Spleen (tissue), 13 donors: ENCODE results near the gene PTGIR. TPM values are rescaled to one million over a fixed set of nuclear protein-coding genes. Genes with fewer than 3 reads are reported as not detected.

Experiments
- DNase-seq: peaks from one replicate; pipeline ENCODE4 v3.0.0-alpha.2; 2020
- H3K27ac ChIP-seq, 8 donors: fragments of 200-600 bp; sonication (generic) in 7 of 8; 1 replicate in 4 of 8; 2 replicates in 4 of 8; pipeline versions ENCODE4 v1.5.0 to v1.8.0; 2016 to 2021; ENCODE audit warnings: inconsistent platforms in 4 of 8, mild to moderate bottlenecking in 4 of 8, moderate library complexity in 1 of 8
- H3K27me3 ChIP-seq, 7 donors: fragments of 200-600 bp; sonication (generic) in 6 of 7; replicated peaks in 1 of 7; 1 replicate in 4 of 7; 2 replicates in 3 of 7; pipeline versions ENCODE4 v1.5.0 to v1.8.0; 2016 to 2021; ENCODE audit warnings: inconsistent platforms in 3 of 7, mild to moderate bottlenecking in 1 of 7
- H3K36me3 ChIP-seq, 6 donors: fragments of 200-600 bp; sonication (generic) in 5 of 6; 1 replicate in 4 of 6; 2 replicates in 2 of 6; pipeline versions ENCODE4 v1.5.0 to v1.8.0; 2016 to 2021; ENCODE audit warnings: inconsistent platforms in 2 of 6
- H3K4me1 ChIP-seq, 6 donors: fragments of 200-600 bp; sonication (generic) in 5 of 6; 1 replicate in 3 of 6; 2 replicates in 3 of 6; pipeline versions ENCODE4 v1.5.0 to v1.8.0; 2016 to 2021; ENCODE audit warnings: inconsistent platforms in 3 of 6
- H3K4me3 ChIP-seq, 8 donors: fragments of 200-600 bp; sonication (generic) in 7 of 8; 1 replicate in 4 of 8; 2 replicates in 4 of 8; pipeline versions ENCODE4 v1.5.0 to v1.8.0; 2016 to 2021; ENCODE audit warnings: inconsistent platforms in 4 of 8, mild to moderate bottlenecking in 4 of 8, moderate library complexity in 2 of 8
- H3K9me3 ChIP-seq, 8 donors: fragments of 200-600 bp; sonication (generic) in 7 of 8; 1 replicate in 4 of 8; 2 replicates in 4 of 8; pipeline versions ENCODE4 v1.5.0 to v1.8.0; 2016 to 2021; ENCODE audit warnings: inconsistent platforms in 4 of 8
- POLR2A ChIP-seq, 3 donors: fragments of 450-650 bp; IDR thresholded peaks; one replicate each; pipeline ENCODE4 v1.5.1; 2017; ENCODE audit warnings: antibody characterized with exemption in 3 of 3, mild to moderate bottlenecking in 1 of 3
- POLR2AphosphoS5 ChIP-seq, 3 donors: sonication (generic); formaldehyde crosslinking; IDR thresholded peaks; one replicate each; pipeline ENCODE4 v1.5.1; 2017; ENCODE audit warnings: antibody characterized with exemption in 3 of 3
- WGBS, 5 donors: extraction: QIAGEN DNeasy Blood & Tissue Kit in 3 of 5; methylation state at CpG; one replicate each; pipeline versions ENCODE4 v1.1.5 to v1.1.7; 2013 to 2018; 5-methylcytosine and 5-hydroxymethylcytosine counted together
- intact Hi-C: fragments of 100-400 bp; cut with DNase I; formaldehyde crosslinking; loops from one replicate; pipeline ENCODE4 v1.15.0; 2023; ENCODE audit warnings: low total_unique reads
- long read RNA-seq, 2 donors: transcript quantifications; one replicate each; lab custom pipeline, GENCODE V29; 2026
- polyA plus RNA-seq, 3 donors: library from polyadenylated mRNA; stranded (reverse); fragments of 200-250 nt; gene quantifications; one replicate each; pipeline ENCODE4 v1.2.1, GENCODE V29; 2013
- total RNA-seq, 7 donors: library from RNA; depleted of rRNA in 3 of 7; stranded (reverse); fragments of >200 nt in 3 of 7; fragmentation: NEBNext Ultra II Directional in 4 of 7; extraction: Animal tissue kit (Norgen Biotek cat#: 25700) in 4 of 7; gene quantifications; one replicate each; pipeline versions ENCODE4 v1.1.0 to v1.2.1, GENCODE V29; 2016 to 2021
- TF ChIP-seq, protein P1 (sequence below), 11 experiments: fragments of 200-600 bp in 7 of 11; fragments of 450-650 bp in 4 of 11; sonication (generic) in 4 of 11; IDR thresholded peaks in 8 of 11; conservative IDR thresholded peaks in 3 of 11; 1 replicate in 7 of 11; 2 replicates in 4 of 11; pipeline versions ENCODE4 v1.4.0 to v1.8.0; 2016 to 2021; ENCODE audit warnings: antibody characterized with exemption in 11 of 11, inconsistent platforms in 4 of 11, mild to moderate bottlenecking in 1 of 11
- donor health status: healthy with polysubstance abuse.
- donor health status: DM: no; HTN: no; CAD: no; lungs with moderate emphysema.
- donor health status: DM: no; HTN: no; CAD: no.
- donor health status: Bipolar disorder and iron deficiency.
- donor health status: healthy.
- donor health status: DM: no; HTN: no; CAD: no.
- donor health status: DM: yes; HTN: yes; CAD: no.

PTGIR gene, protein sequence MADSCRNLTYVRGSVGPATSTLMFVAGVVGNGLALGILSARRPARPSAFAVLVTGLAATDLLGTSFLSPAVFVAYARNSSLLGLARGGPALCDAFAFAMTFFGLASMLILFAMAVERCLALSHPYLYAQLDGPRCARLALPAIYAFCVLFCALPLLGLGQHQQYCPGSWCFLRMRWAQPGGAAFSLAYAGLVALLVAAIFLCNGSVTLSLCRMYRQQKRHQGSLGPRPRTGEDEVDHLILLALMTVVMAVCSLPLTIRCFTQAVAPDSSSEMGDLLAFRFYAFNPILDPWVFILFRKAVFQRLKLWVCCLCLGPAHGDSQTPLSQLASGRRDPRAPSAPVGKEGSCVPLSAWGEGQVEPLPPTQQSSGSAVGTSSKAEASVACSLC
- total RNA-seq (10 to 100 TPM in 3 of 7 donors, 1 to 10 TPM in 4; 5.4 to 18.6 (median 8.6) TPM), polyA plus RNA-seq (1 to 10 TPM; 5.7 to 9.1 (median 5.9) TPM)
- long read RNA-seq, donor 1, transcript PTGIR-203 (1 exons, 2,026 nt): major isoform, 6 of 7 reads
- long read RNA-seq, donor 1, partial matches to known transcripts: 0 of 7 reads
- long read RNA-seq, donor 1, other reads (novel, unspliced or antisense): 0 of 7 reads
- long read RNA-seq, donor 2, partial matches to known transcripts: 0 of 2 reads
- long read RNA-seq, donor 2, other reads (novel, unspliced or antisense): 0 of 2 reads

- H3K4me1 ChIP-seq: peaks cover 6 to 90% (median 59%) of the 10 kb centered on the region in 6 donors
- H3K27me3 ChIP-seq: peaks cover 0 to 11% (median 0%) of the 10 kb centered on the region in 7 donors
- DNase-seq: no peak
- intact Hi-C loops: no loop called here
- WGBS, 5 donors: 19 to 23% (median 21%) methylated on average over 13 of the region's 13 CpGs
- H3K27ac ChIP-seq: peak within 1 kb of the TSS in 7 of 8 donors; percentile 63 to 77 (median 72)
- peak within 1 kb of the TSS in 5 of 8 donors; percentile 12 to 54 (median 17) for H3K4me3 ChIP-seq
- no peaks in the 10 kb centered on the region for H3K9me3 ChIP-seq
- no peaks in the 10 kb centered on the region for H3K36me3 ChIP-seq
- peak in 2 of 3 donors; percentile 40 to 57 for TF ChIP-seq POLR2AphosphoS5 (IDR thresholded peaks at IDR 0.05)
- TF ChIP-seq, protein P1, sequence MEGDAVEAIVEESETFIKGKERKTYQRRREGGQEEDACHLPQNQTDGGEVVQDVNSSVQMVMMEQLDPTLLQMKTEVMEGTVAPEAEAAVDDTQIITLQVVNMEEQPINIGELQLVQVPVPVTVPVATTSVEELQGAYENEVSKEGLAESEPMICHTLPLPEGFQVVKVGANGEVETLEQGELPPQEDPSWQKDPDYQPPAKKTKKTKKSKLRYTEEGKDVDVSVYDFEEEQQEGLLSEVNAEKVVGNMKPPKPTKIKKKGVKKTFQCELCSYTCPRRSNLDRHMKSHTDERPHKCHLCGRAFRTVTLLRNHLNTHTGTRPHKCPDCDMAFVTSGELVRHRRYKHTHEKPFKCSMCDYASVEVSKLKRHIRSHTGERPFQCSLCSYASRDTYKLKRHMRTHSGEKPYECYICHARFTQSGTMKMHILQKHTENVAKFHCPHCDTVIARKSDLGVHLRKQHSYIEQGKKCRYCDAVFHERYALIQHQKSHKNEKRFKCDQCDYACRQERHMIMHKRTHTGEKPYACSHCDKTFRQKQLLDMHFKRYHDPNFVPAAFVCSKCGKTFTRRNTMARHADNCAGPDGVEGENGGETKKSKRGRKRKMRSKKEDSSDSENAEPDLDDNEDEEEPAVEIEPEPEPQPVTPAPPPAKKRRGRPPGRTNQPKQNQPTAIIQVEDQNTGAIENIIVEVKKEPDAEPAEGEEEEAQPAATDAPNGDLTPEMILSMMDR (IDR thresholded peaks at IDR 0.05 in 8 of 11, conservative IDR thresholded peaks at IDR 0.05 in 3 of 11): no peak
These were observed at the start of gene PTGIR for GRCh38 chr19:46624958-46625661. Gene PTGIR, minus strand, starts transcription at chr19:46625089. Its CDS starts 864 bp downstream, at chr19:46624225.

DNA sequence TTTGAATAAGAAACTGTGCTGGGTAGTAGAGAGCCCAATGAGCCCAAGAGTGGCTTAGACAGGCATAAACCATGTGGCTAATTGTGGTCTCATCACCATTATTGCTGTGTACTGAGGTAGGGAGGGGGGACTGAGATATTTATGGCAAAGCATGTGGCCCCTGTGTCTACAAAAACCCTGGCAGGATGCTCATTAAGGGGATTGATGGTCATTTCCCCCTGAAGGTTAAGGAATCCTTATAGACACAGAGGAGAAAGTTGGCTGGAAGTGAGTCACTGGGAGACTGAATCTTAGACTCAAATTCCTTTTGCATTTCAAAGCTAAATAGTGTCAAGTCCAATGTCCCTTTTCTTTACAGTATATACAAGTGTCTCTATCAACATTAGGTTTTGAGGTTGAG lies 45.9 kb upstream of the PTGIR start:
- DNase-seq: no peak
- no peaks in the 10 kb centered on the region for H3K9me3 ChIP-seq
- H3K36me3 ChIP-seq: peaks cover 0 to 40% (median 33%) of the 10 kb centered on the region in 6 donors
- no peak overlapping the region for H3K4me3 ChIP-seq
- no peak overlapping the region for H3K27ac ChIP-seq
- intact Hi-C loops: no loop called here
- no peaks in the 10 kb centered on the region for H3K27me3 ChIP-seq
- TF ChIP-seq, protein P1 (IDR thresholded peaks at IDR 0.05 in 8 of 11, conservative IDR thresholded peaks at IDR 0.05 in 3 of 11): no peak
- TF ChIP-seq POLR2AphosphoS5 (IDR thresholded peaks at IDR 0.05) (no peak), POLR2A (IDR thresholded peaks at IDR 0.05) (no peak)
- H3K4me1 ChIP-seq: no peaks in the 10 kb centered on the region

GRCh38 chr19:46668662-46669061 lies 43.8 kb upstream of the PTGIR start:
- no peak overlapping the region for H3K27ac ChIP-seq
- 84 to 94% (median 87%) methylated on average over 3 of the region's 3 CpGs for WGBS, 5 donors
- TF ChIP-seq, protein P1 (IDR thresholded peaks at IDR 0.05 in 8 of 11, conservative IDR thresholded peaks at IDR 0.05 in 3 of 11): no peak
- no peak for TF ChIP-seq POLR2AphosphoS5 (IDR thresholded peaks at IDR 0.05)
- no peak for TF ChIP-seq POLR2A (IDR thresholded peaks at IDR 0.05)
- DNase-seq: no peak
- H3K27me3 ChIP-seq: no peaks in the 10 kb centered on the region
- H3K4me1 ChIP-seq: no peaks in the 10 kb centered on the region
- peaks cover 0 to 19% (median 12%) of the 10 kb centered on the region in 6 donors for H3K36me3 ChIP-seq
- no peaks in the 10 kb centered on the region for H3K9me3 ChIP-seq
- no peak overlapping the region for H3K4me3 ChIP-seq
- intact Hi-C loops: loop anchor here (10.0 kb wide), 1 partner anchor 134 kb away; no protein-coding TSS in a partner anchor
